ENCODE results near the gene PIGU. TPM values are rescaled to one million over a fixed set of nuclear protein-coding genes. Genes with fewer than 3 reads are reported as not detected.
"Not testable (repeated sequence)": the region's sequence is repeated elsewhere in the genome, so short reads cannot be mapped to it uniquely, and the experiment has no call there.

The PIGU gene
- total RNA-seq, 1 donor from 2014 or later, result 5.0 TPM

DNA sequence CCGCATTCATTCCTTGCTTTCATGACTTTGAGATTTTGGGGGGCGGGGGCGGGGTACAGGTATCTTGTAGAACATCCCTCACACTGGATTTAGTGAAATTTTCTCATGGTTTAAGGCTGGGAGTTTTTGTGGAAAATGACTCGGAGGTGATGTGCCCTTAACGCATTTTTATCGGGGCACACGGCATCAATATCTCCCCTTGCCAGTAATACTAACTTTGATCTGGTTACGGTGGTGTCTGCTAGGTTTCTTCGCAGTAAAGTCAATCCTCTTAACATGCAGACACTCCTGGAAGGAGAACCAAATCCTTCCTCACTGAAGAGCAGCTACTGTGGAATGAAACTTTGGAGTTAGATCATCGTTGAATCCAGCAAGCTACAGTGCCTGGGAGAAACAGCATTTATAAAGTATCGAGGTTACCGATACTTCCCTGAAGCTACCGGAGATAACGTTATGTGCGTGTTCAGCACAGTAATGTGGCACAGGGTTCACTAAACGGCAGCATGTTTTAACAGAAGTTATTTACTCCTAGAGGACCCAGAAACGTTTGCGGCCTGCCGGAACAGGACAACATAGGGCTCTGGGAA is 161.9 kb downstream of the PIGU start:
- peak in 1 of 2 donors; percentile 52 for DNase-seq (ENCODE audit: low read depth in 2 of 2)

GRCh38 chr20:34514034-34514433 is 162.9 kb downstream of the PIGU start:
- not testable (repeated sequence) for DNase-seq (ENCODE audit: low read depth in 2 of 2)

DNA sequence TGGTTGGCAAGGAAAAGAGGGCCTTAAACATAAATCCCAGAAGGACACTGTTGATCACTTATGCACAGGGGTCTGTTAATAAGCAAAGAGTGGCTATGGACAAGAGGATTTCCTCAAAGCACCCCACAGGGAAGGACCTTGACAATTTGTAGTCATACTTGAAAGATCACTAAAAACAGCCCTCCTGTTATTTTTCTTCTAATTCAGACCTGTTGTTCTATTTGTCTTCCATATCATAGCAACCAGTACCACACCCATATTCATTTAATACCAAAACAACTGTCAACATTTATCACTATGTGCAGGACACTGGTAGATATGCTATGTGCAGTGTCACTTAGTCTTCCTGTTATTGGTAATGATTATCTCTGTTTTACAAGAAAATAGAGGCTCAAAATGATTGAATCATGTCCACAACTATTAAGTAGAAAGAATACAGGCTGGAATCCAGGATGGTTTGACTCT is 163.9 kb downstream of the PIGU start:
- DNase-seq (ENCODE audit: low read depth in 2 of 2), result peak in 1 of 2 donors; percentile 53

- peak; percentile 20 to 67 for DNase-seq (ENCODE audit: low read depth in 2 of 2)
Measured at GRCh38 chr20:34512266-34512954, 164.5 kb downstream of the PIGU start.

GRCh38 chr20:34511891-34512265 is 165.0 kb downstream of the PIGU start:
- no peak for DNase-seq (ENCODE audit: low read depth in 2 of 2)

DNA sequence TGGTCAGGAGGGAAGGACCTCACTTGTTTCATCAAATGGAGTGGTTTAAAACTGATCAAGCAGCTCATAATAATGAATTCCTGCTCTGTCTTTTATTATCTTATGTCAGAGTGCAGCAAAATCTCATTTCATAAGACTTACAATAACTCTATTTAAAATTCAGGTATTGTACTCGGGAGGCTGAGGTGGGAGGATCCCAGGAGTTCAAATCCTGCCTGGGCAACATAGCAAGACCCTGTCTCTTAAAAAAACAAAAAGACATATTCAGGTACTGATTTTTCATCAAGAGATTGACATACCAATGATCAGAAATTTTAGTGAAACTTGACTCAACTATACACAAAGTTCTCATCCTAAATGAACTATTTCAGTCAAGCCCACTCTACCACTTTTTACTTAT is 166.3 kb downstream of the PIGU start:
- DNase-seq (ENCODE audit: low read depth in 2 of 2), result no peak

Other genes starting within 250 kb of the PIGU start
- gene DYNLRB1, start 160.7 kb downstream of the PIGU start, total RNA-seq, result 48.8 and 85.9 TPM in 2 replicates
- 19.0 and 38.7 TPM in 2 replicates for gene MAP1LC3A, start 118.4 kb downstream of the PIGU start, total RNA-seq
- 3.5 and 3.6 TPM in 2 replicates for gene TP53INP2, start 27.3 kb upstream of the PIGU start, total RNA-seq
- gene NCOA6, start 148.6 kb upstream of the PIGU start, total RNA-seq, result 3.5 and 6.5 TPM in 2 replicates
- gene GGT7, start 195.8 kb upstream of the PIGU start, total RNA-seq, result 2.2 and 3.4 TPM in 2 replicates
- gene ACSS2, start 199.5 kb upstream of the PIGU start, total RNA-seq, result 42.9 and 46.2 TPM in 2 replicates